Thyroid gland (tissue), 4 donors: ENCODE measurements around the gene RDH12. TPM values are rescaled to one million over a fixed set of nuclear protein-coding genes. Genes with fewer than 3 reads are reported as not detected.
"Not testable (repeated sequence)": the region's sequence is repeated elsewhere in the genome, so short reads cannot be mapped to it uniquely, and the experiment has no call there.

Source experiments
- DNase-seq, 2 donors: peaks; one replicate each; pipeline ENCODE4 v3.0.0-alpha.2; 2019
- H3K27ac ChIP-seq, 3 donors: fragments of 200-600 bp; sonication (generic); 1 replicate in 2 of 3; 2 replicates in 1 of 3; pipeline ENCODE4 v1.5.1; 2016 to 2019; ENCODE audit warnings: mild to moderate bottlenecking in 1 of 3, moderate library complexity in 1 of 3
- H3K27me3 ChIP-seq: fragments of 200-600 bp; sonication (generic); one replicate; pipeline ENCODE4 v1.5.1; 2019
- H3K36me3 ChIP-seq, 2 donors: fragments of 200-600 bp; sonication (generic); one replicate each; pipeline ENCODE4 v1.5.1; 2016 to 2019
- H3K4me1 ChIP-seq, 2 donors: fragments of 200-600 bp; sonication (generic); one replicate each; pipeline ENCODE4 v1.5.1; 2017 to 2019
- H3K4me3 ChIP-seq, 3 donors: fragments of 200-600 bp; sonication (generic); replicated peaks in 1 of 3; 1 replicate in 2 of 3; 2 replicates in 1 of 3; pipeline ENCODE4 v1.5.1; 2016; ENCODE audit warnings: mild to moderate bottlenecking in 1 of 3
- H3K9me3 ChIP-seq: fragments of 200-600 bp; sonication (generic); one replicate; pipeline ENCODE4 v1.5.1; 2017
- POLR2A ChIP-seq, 2 donors: fragments of 450-650 bp; IDR thresholded peaks; one replicate each; pipeline ENCODE4 v1.6.1; 2017; ENCODE audit warnings: antibody characterized with exemption in 2 of 2, mild to moderate bottlenecking in 2 of 2, moderate library complexity in 1 of 2
- WGBS, 2 donors: methylation state at CpG; one replicate each; pipeline ENCODE4 v1.1.5; 2017; 5-methylcytosine and 5-hydroxymethylcytosine counted together
- intact Hi-C: fragments of 100-400 bp; cut with DNase I; formaldehyde crosslinking; loops from one replicate; pipeline ENCODE4 v1.15.1; 2023
- total RNA-seq, 4 donors: library from RNA; depleted of rRNA; stranded (reverse); fragments of >200 nt; gene quantifications; one replicate each; pipeline ENCODE4 v1.2.3, GENCODE V29; 2016
- TF ChIP-seq, protein P1 (sequence below), 6 experiments: fragments of 200-600 bp in 3 of 6; fragments of 450-650 bp in 3 of 6; sonication (generic) in 3 of 6; IDR thresholded peaks; one replicate each; pipeline ENCODE4 v1.5.1; 2016 to 2019; ENCODE audit warnings: antibody characterized with exemption in 6 of 6, mild to moderate bottlenecking in 2 of 6, inconsistent platforms in 1 of 6, moderate library complexity in 1 of 6

Gene RDH12
- total RNA-seq, 4 donors from 2014 or later: 0.22 to 2.9 (median 0.92) TPM; not detected in 1

DNA sequence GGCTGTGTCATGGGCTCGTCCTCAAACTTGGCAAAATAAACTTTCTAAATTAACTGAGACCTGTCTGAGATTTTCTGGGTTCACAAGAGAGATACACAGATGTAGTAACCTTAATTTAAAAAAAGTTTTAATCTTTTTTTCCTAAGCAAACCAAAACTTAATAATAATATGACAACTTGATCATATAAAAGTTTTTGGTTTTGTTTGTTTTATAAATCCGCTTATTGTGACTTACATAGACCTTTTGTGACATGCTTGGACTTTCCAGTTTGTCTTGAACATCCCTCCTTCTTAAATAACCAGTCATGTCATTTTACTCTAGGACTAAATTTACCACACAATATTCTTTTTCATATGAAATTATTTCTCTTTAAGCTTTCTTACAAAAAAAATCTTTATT is 8.5 kb downstream of the RDH12 start:
- intact Hi-C loops: no loop called here
- H3K4me1 ChIP-seq: no peaks in the 10 kb centered on the region
- no peaks in the 10 kb centered on the region for H3K9me3 ChIP-seq
- TF ChIP-seq, protein P1, sequence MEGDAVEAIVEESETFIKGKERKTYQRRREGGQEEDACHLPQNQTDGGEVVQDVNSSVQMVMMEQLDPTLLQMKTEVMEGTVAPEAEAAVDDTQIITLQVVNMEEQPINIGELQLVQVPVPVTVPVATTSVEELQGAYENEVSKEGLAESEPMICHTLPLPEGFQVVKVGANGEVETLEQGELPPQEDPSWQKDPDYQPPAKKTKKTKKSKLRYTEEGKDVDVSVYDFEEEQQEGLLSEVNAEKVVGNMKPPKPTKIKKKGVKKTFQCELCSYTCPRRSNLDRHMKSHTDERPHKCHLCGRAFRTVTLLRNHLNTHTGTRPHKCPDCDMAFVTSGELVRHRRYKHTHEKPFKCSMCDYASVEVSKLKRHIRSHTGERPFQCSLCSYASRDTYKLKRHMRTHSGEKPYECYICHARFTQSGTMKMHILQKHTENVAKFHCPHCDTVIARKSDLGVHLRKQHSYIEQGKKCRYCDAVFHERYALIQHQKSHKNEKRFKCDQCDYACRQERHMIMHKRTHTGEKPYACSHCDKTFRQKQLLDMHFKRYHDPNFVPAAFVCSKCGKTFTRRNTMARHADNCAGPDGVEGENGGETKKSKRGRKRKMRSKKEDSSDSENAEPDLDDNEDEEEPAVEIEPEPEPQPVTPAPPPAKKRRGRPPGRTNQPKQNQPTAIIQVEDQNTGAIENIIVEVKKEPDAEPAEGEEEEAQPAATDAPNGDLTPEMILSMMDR (IDR thresholded peaks at IDR 0.05): no peak
- no peak for TF ChIP-seq POLR2A (IDR thresholded peaks at IDR 0.05)
- WGBS, 2 donors: 90 to 94% methylated on average over 2 of the region's 2 CpGs
- H3K27ac ChIP-seq: no peak overlapping the region
- no peaks in the 10 kb centered on the region for H3K27me3 ChIP-seq
- H3K4me3 ChIP-seq: no peak overlapping the region
- DNase-seq: no peak
- no peaks in the 10 kb centered on the region for H3K36me3 ChIP-seq

DNA sequence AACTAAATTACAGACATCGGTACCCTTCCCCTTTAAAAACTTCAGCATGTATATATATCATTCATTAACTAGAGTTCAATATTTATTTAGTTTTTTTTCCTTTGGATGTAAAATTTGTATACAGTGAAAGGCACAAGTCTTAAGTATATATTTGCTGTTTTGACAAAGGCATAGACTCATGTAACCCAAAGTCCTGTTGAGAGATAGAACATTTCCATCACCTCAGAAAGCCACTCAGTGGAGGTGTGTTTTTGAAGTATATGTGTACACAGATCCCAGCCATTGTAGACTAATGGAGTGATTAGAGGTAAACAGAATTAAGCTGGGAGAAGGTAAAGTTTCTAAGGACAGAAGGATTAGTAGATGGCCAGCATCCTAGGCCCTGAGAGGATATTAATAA is 15.4 kb downstream of the RDH12 start:
- no peak overlapping the region for H3K4me3 ChIP-seq
- no peak for DNase-seq
- intact Hi-C loops: no loop called here
- TF ChIP-seq, protein P1 (IDR thresholded peaks at IDR 0.05): no peak
- no peak for TF ChIP-seq POLR2A (IDR thresholded peaks at IDR 0.05)
- H3K4me1 ChIP-seq: peaks cover 0 to 3% of the 10 kb centered on the region in 2 donors
- H3K36me3 ChIP-seq: no peaks in the 10 kb centered on the region
- no peaks in the 10 kb centered on the region for H3K9me3 ChIP-seq
- H3K27ac ChIP-seq: no peak overlapping the region
- H3K27me3 ChIP-seq: no peaks in the 10 kb centered on the region
- 95 to 97% methylated on average over 1 of the region's 1 CpG for WGBS, 2 donors

DNA sequence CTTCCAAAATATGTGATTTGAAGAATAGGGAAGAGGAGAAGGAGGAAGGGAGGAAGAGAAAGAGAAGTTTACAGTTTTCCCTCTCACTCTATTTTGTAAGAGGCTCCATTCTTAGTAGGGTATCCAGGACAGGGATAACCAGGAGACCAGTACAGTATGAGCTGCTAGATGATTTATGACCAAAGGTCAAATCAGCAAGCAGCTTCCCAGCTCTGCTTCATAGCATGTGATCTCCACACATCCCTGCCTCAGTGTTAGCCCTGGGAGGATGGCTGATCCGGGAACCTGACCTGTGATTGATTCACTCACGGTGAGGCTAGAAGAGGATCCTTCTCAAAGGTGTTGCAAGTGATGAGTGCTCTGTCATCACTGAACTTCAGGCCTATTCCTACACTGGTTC is 16.6 kb downstream of the RDH12 start:
- no peak for DNase-seq
- no peak overlapping the region for H3K4me3 ChIP-seq
- no peaks in the 10 kb centered on the region for H3K36me3 ChIP-seq
- no peaks in the 10 kb centered on the region for H3K27me3 ChIP-seq
- H3K9me3 ChIP-seq: no peaks in the 10 kb centered on the region
- 74 to 75% methylated on average over 2 of the region's 2 CpGs for WGBS, 2 donors
- no peak for TF ChIP-seq POLR2A (IDR thresholded peaks at IDR 0.05)
- TF ChIP-seq, protein P1 (IDR thresholded peaks at IDR 0.05): no peak
- H3K27ac ChIP-seq: no peak overlapping the region
- H3K4me1 ChIP-seq: peaks cover 0 to 9% of the 10 kb centered on the region in 2 donors
- intact Hi-C loops: no loop called here

DNA sequence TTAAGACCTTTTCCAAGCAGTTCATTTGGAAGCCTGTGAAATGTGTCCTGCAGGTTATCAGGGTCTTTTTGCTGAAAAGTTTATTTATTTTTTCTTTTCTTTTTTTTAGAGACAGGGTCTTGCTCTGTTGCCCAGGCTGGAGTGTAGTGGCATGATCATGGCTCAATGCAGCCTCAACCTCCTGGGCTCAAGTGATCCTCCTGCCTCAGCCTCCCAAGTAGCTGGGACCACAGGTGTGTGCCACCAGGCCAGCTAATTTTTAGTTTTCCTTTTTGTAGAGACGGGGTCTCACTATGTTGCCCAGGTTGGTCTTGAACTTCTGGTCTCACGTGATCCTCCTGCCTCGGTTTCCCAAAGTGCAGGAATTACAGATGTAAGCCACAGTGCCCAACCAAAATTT is 17.7 kb downstream of the RDH12 start:
- H3K9me3 ChIP-seq, intact Hi-C loops, H3K27me3 ChIP-seq, DNase-seq, H3K4me1 ChIP-seq, H3K4me3 ChIP-seq, H3K36me3 ChIP-seq, H3K27ac ChIP-seq: not testable (repeated sequence)
- 89 to 97% methylated on average over 3 of the region's 3 CpGs for WGBS, 2 donors

DNA sequence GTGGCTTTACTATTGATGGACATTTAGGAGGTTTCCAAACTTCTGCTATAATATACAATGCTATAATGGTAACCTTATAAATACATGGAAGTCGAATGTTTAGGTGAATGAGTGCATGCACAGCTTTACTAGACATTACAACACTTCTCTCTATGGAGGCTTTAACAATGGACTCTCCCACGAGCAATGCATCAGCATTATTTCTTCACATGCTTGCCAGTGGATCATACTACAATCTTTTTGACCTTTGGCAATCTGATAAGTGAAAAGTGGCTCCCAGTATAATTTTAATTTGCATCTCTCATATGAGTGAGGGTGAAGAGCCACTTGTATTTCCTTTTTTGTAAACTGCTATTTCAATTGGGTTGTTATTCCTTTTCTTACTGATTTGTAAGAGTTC is 18.2 kb downstream of the RDH12 start:
- no peak for TF ChIP-seq POLR2A (IDR thresholded peaks at IDR 0.05)
- TF ChIP-seq, protein P1 (IDR thresholded peaks at IDR 0.05): no peak
- no peaks in the 10 kb centered on the region for H3K9me3 ChIP-seq
- H3K27ac ChIP-seq: no peak overlapping the region
- intact Hi-C loops: no loop called here
- no peak overlapping the region for H3K4me3 ChIP-seq
- no peaks in the 10 kb centered on the region for H3K36me3 ChIP-seq
- no peaks in the 10 kb centered on the region for H3K27me3 ChIP-seq
- WGBS, 2 donors: 54 to 61% methylated on average over 2 of the region's 2 CpGs
- H3K4me1 ChIP-seq: peaks cover 0 to 9% of the 10 kb centered on the region in 2 donors
- no peak for DNase-seq

DNA sequence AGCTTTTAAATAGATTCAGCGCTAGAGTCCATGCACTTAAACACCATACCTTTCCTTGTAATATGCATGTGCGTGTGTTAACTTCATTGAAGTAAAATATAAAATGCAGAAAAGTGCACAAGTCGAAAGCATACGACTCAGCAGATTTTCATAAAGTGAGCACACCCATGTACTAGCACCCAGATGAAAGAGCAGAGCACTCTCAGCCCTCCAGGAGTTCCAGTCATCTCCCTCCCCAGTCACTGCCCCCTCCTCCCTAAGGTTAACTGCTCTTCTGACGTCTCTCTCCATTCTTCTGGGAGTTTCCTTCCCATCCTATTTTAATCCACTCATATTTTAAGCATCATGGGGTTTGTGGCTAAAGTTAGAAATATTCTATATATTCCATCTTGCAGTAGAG is 20.2 kb downstream of the RDH12 start:
- 63 to 69% methylated on average over 5 of the region's 5 CpGs for WGBS, 2 donors
- Histone ChIP-seq H3K27ac (no peak overlapping the region), H3K4me1 (peaks cover 1 to 11% of the 10 kb centered on the region in 2 donors), H3K4me3 (no peak overlapping the region), H3K27me3 (no peaks in the 10 kb centered on the region), H3K36me3 (no peaks in the 10 kb centered on the region), H3K9me3 (no peaks in the 10 kb centered on the region)
- no peak for DNase-seq
- intact Hi-C loops: no loop called here
- TF ChIP-seq, protein P1 (IDR thresholded peaks at IDR 0.05): no peak
- no peak for TF ChIP-seq POLR2A (IDR thresholded peaks at IDR 0.05)
